ENCODE results near the gene PDE4D.

- TF ChIP-seq POLR2A (IDR thresholded peaks at IDR 0.05; ENCODE audit: low read depth, low read length) (no peak), TAF1 (IDR thresholded peaks at IDR 0.05; ENCODE audit: borderline replicate concordance, low read depth, low read length) (no peak), POLR2AphosphoS5 (IDR thresholded peaks at IDR 0.05; ENCODE audit: low read depth, low read length) (no peak)
These were observed 685.1 kb downstream of the PDE4D start for GRCh38 chr5:59208474-59208873.
